SU-DHL-6 (cell line): ENCODE measurements around the gene FOXA2.

Source experiments
- CTCF ChIP-seq: fragments of 200-600 bp; sonication (generic); IDR thresholded peaks from one replicate; pipeline ENCODE4 v1.5.1; 2017; ENCODE audit warnings: antibody characterized with exemption, mild to moderate bottlenecking, low read length, moderate library complexity; ENCODE audit not compliant: insufficient read depth, poor library complexity, severe bottlenecking
- EZH2phosphoT487 ChIP-seq: fragments of 200-600 bp; sonication (generic), shearing (Covaris generic); conservative IDR thresholded peaks from 2 replicates; pipeline ENCODE4 v1.6.1; 2018; ENCODE audit warnings: mild to moderate bottlenecking, antibody characterized with exemption, low read length, moderate library complexity, mixed read lengths

GRCh38 chr20:22532598-22532997 is 51.8 kb downstream of the FOXA2 start:
- TF ChIP-seq CTCF (no peak), EZH2phosphoT487 (no peak)
